ENCODE data around the gene XAGE5.

DNA sequence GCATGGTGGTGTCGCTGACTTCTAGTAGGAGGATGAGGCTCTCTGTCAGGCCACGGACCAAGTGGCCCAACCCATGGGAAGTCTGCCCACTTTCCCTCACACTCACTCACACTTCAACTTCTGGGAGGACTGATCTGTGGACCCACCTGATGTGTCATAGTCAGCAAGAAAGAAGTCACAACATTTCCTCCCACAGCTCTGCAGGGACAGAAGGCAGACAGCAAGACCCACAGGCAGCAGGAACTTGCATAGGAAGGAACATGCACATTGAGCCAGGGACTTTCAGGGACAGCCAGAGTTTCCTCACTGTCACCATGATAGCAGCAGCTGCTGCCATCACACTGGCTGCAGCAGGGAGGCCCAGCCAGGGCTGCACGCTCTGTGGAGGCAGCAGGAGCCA lies 19.5 kb downstream of the XAGE5 start:
- TF ChIP-seq, protein P1, sequence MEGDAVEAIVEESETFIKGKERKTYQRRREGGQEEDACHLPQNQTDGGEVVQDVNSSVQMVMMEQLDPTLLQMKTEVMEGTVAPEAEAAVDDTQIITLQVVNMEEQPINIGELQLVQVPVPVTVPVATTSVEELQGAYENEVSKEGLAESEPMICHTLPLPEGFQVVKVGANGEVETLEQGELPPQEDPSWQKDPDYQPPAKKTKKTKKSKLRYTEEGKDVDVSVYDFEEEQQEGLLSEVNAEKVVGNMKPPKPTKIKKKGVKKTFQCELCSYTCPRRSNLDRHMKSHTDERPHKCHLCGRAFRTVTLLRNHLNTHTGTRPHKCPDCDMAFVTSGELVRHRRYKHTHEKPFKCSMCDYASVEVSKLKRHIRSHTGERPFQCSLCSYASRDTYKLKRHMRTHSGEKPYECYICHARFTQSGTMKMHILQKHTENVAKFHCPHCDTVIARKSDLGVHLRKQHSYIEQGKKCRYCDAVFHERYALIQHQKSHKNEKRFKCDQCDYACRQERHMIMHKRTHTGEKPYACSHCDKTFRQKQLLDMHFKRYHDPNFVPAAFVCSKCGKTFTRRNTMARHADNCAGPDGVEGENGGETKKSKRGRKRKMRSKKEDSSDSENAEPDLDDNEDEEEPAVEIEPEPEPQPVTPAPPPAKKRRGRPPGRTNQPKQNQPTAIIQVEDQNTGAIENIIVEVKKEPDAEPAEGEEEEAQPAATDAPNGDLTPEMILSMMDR (IDR thresholded peaks at IDR 0.05; ENCODE audit: low read depth, low read length, poor library complexity, severe bottlenecking) = no peak
- TF ChIP-seq EZH2phosphoT487 (IDR thresholded peaks at IDR 0.05; ENCODE audit: borderline replicate concordance, low read length) = no peak
